ENCODE measurements around the gene PAK5.
"Not testable (repeated sequence)": the region's sequence is repeated elsewhere in the genome, so short reads cannot be mapped to it uniquely, and the experiment has no call there.

The PAK5 gene

GRCh38 chr20:9677100-9677623 is 161.7 kb downstream of the PAK5 start:
- DNase-seq, result no peak

GRCh38 chr20:9672981-9673380 is 165.9 kb downstream of the PAK5 start:
- no peak for DNase-seq

DNA sequence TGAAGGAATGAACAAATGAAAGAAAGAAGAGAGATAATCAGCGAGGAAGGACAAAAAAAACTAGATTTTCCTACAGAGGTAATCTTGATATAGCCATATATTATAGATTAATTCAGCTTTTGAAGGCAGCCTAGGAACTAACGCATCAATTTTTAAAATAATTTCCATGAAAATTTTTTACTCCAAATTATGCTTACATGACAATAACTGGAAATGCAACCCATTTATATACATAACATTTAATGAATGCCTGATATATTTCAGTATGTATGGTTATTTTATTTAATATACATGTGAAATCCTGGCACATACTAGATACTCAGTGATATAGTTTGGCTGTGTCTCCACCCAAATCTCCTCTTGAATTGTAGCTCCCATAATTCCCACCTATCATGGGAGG is 166.8 kb downstream of the PAK5 start:
- DNase-seq, result no peak

DNA sequence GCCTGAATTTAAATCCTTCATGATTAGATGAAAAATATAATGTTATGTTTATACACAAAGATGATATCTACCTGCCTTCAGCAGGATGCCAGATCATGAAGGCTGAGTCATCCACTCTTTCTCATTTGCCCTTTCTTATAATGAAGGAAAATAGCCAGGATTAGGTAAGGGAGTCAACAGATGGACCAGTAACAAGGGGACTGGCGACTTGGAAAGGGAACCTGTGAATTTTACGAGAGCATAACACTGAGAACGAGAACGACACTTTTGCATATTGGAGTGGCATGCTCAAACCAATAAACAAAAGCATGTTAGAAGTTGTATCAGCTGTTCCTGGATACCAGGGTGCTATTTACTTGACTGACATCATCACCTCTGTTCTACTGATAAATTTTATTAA is 170.5 kb downstream of the PAK5 start:
- DNase-seq, result no peak

GRCh38 chr20:9663423-9663822 is 175.5 kb downstream of the PAK5 start:
- DNase-seq, result no peak

DNA sequence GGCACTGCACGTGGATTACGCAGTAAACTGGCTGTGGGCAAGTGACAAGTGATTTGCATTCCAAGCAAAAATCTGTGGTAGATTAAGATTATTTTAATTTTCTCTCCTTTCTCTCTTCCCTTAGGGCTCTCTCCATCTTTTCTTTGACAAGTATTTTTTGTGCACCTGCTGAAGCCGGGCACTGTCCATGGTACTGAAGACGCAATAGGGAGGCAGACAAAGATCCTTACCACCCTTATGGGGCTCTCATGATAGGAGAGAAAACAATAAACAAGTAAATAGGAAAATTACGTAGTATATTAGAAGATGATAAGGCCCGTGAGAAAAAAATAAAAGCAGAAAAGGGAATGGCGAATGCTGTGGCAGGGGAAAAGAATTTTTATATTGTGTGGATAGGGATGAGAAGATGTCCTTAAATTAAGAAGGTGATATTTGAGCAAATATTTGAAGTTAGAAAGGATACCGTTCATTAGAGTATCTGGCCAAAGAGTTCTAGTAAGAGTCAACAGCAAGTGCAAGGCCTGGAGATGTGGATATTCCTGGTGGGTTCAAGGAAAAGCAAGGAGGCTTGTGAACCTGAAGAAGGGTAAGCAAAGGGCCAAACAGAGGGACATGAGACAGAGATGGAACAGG is 178.5 kb downstream of the PAK5 start:
- DNase-seq, result peak; percentile 2

DNA sequence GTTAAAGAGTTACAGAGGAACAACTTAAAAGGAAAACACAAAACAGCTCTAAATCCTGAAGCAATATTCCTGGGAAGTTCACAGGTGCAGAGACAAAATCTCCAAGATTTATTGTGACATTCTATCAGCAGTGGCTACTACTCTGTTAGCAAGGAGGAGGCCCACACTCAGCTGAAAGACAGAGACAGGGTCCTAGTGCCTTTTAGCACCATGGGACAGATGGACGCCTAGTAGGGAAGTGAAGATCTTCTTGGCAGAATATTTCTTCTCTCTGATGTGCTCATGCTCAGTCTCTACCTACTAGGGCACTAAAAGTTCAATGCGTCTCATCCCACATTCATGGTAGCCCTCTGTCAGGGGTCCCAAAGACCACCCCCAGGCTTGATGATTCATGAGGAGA is 191.1 kb downstream of the PAK5 start:
- DNase-seq, result no peak

DNA sequence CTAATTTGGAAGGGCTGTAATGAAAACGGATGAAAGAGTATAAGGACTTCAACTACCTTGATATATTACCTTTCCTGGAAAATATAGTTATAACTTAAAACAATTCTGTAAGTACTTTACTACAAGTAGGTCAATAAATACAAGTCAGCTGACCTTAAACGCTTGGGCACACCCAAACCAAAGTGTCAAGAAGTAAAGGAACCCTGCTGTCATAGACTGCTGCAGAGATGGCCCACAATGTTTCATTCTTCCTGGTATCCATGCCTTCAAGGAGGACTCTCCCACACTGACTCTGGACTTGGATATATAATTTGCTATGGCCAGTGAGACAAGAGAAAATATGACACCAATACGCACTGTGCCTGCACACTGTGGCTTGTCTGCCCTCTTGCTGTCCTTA is 192.5 kb downstream of the PAK5 start:
- DNase-seq, result no peak

- no peak for DNase-seq
Measured at GRCh38 chr20:9642882-9643281, 196.0 kb downstream of the PAK5 start.

DNA sequence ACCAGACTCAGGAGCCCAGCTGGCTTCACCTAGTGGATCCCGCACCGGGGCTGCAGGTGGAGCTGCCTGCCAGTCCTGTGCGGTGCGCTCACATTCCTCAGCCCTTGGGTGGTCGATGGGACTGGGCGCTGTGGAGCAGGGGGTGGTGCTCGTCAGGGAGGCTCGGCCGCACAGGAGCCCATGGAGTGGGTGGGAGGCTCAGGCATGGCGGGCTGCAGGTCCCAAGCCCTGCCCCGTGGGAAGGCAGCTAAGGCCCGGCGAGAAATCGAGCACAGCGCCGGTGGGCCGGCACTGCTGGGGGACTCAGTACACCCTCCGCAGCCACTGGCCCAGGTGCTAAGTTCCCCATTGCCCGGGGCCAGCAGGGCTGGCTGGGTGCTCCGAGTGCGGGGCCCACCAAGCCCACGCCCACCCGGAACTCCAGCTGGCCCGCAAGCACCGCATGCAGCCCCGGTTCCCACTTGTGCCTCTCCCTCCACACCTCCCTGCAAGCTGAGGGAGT is 197.3 kb downstream of the PAK5 start:
- DNase-seq, result not testable (repeated sequence)

DNA sequence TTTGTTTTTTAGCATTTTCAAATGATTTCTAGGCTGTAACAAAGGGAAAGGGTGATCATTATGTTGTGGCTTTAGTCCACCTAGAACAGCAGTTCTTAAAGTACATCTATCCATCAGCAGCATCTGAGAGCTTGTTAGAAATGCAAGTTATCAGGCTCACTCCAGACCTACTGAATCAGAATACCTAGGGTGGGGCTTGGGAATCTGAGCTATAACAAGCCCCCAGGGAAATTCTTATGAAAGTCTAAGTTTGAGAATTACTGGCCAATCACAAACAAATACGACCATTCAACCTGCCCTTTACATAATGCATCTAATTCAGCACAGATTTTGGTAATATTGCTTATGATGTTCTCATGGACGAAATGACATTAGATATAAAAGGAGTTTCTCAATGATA is 201.0 kb downstream of the PAK5 start:
- no peak for DNase-seq

DNA sequence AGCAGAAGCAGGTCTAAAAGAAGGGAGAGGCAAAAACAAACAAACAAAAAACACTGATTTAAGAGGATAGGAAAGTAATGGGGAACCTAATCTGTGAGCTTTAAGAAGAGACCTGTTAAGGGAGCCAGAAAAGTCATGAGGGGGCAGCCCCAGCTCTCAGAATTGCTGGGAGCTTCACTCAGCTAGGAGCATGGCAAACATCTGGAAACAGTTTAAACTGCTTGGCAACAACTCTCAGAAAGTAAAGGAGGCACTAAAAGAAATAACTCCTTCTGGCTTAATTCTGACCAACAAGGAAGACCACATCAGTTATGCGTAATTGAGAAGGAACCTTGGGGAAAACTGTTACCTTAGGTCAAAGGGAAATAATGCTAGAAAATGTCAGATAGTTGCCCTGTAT is 203.1 kb downstream of the PAK5 start:
- DNase-seq, result no peak

DNA sequence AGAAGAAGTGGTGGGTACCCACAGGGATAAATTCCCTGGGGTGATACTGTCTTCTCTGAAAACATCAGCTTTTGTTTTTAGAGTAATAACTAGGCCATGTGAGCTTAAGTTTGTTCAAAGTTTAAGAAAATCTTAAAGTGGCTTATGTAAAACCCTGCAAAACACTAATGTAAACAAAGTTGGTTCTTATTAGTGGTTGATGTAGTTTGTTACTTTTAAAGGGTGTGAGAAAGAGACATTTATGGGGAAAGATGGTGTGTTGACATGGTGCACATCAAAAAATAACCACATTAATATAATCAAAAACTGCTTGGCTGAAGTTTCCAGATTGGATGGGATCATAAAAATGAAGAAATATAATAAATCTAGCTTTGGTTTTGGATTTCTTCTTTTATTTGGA is 204.5 kb downstream of the PAK5 start:
- no peak for DNase-seq

- no peak for DNase-seq
Measured at GRCh38 chr20:9632991-9633390, 205.9 kb downstream of the PAK5 start.

- no peak for DNase-seq
Measured at GRCh38 chr20:9632265-9632664, 206.6 kb downstream of the PAK5 start.

- DNase-seq, result no peak
Measured at GRCh38 chr20:9630554-9630953, 208.3 kb downstream of the PAK5 start.

DNA sequence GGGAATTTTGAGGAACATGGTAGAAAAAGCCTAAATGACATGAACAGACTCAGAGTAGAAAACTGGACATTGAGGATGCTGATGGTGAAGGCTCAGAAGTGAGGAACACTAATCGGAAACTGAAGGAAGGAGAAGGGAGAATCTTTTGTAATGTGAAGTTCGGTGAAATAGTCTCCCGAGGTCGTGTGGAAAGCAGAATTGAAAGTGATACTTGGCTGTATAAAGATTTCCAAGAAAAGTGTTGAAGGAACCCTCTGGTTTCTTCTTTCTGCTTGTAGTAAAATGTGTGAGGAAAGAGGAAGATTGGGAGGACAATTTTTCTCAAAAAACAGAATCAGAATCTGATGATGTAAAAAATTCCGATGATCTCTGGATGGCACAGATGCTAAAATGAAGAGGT is 209.0 kb downstream of the PAK5 start:
- no peak for DNase-seq

DNA sequence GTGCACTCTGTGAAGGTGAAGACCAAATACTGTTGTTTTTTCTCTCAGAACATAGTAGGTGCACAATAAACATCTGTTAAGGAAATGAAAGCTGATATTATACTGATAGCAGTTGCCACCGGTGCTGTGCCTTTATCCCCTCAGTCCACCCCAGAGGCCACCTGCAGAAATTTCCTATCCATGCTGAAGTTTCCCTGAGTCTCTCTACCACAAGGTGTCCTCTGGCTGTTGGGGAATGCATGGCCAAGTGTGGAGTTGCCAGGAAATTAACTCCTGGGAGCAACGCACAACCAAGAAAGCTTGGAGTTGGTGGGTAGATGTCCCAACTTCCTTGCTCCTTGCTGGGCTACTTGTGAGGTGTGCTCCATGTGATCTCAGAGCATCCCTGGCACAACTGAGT is 210.3 kb downstream of the PAK5 start:
- no peak for DNase-seq

GRCh38 chr20:9628141-9628540 is 210.7 kb downstream of the PAK5 start:
- no peak for DNase-seq

GRCh38 chr20:9627219-9627618 is 211.7 kb downstream of the PAK5 start:
- no peak for DNase-seq

DNA sequence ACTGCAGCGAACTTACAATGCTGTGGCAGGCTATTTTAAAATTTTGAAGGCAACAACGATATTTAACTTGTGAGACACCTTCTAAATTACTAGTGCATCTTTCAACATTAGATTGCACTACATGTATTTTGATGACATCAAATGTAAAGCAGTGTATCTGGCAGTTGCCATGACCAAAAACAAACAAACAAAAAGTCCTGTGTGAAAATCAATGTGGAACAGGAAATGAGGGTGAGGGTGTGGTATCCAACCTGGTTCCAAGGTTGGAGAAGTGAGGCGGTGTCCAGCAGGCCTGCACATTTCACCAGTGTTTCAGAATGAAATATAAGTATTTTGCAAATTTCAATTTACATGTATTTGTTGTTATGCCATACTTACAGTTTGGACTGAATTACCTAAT is 212.5 kb downstream of the PAK5 start:
- DNase-seq, result no peak

GRCh38 chr20:9617940-9618339 is 220.9 kb downstream of the PAK5 start:
- DNase-seq, result no peak

GRCh38 chr20:9616833-9617461 is 221.9 kb downstream of the PAK5 start:
- peak; percentile 60 for DNase-seq

- DNase-seq, result no peak
Measured at GRCh38 chr20:9616455-9616805, 222.4 kb downstream of the PAK5 start.
